Astrocyte (in vitro differentiated cells and primary cell): ENCODE results near the gene ANXA2. TPM values are rescaled to one million over a fixed set of nuclear protein-coding genes. Genes with fewer than 3 reads are reported as not detected.
A peak's percentile ranks its signal among the peaks of the same experiment; 100 is the strongest.

Source experiments
- DNase-seq: peaks from one replicate; pipeline ENCODE4 v3.0.0-alpha.2; 2010; ENCODE audit warnings: low read depth
- FAIRE-seq: peaks from 2 replicates; lab custom pipeline; 2011; peaks lifted over from hg19 to GRCh38; lab: Jason Lieb, UNC
- H2AFZ ChIP-seq: 2 replicates; pipeline ENCODE4 v1.6.0; 2012; ENCODE audit warnings: low read depth, low read length, inconsistent platforms
- H3K27ac ChIP-seq: 2 replicates; pipeline ENCODE4 v1.5.1; 2011; ENCODE audit warnings: low read depth, low read length, inconsistent platforms
- H3K27me3 ChIP-seq: 2 replicates; pipeline ENCODE4 v1.6.0; 2011; ENCODE audit warnings: low read length, inconsistent platforms; ENCODE audit not compliant: insufficient read depth
- H3K36me3 ChIP-seq: 2 replicates; pipeline ENCODE4 v1.5.1; 2011; ENCODE audit warnings: low read length, inconsistent platforms; ENCODE audit not compliant: insufficient read depth
- H3K4me1 ChIP-seq: 2 replicates; pipeline ENCODE4 v1.5.1; 2011; ENCODE audit warnings: low read length, inconsistent platforms; ENCODE audit not compliant: insufficient read depth
- H3K4me2 ChIP-seq: 2 replicates; pipeline ENCODE4 v1.6.0; 2012; ENCODE audit warnings: low read length, inconsistent platforms
- H3K4me3 ChIP-seq: 2 replicates; pipeline ENCODE4 v1.5.1; 2011; ENCODE audit warnings: low read depth, mild to moderate bottlenecking, low read length, inconsistent platforms; ENCODE audit not compliant: insufficient read depth
- H3K79me2 ChIP-seq: 2 replicates; pipeline ENCODE4 v1.6.0; 2012; ENCODE audit warnings: mild to moderate bottlenecking, low read length, inconsistent platforms; ENCODE audit not compliant: insufficient read depth
- H3K9ac ChIP-seq: 2 replicates; pipeline ENCODE4 v1.6.0; 2012; ENCODE audit warnings: mild to moderate bottlenecking, low read length, inconsistent platforms
- H3K9me3 ChIP-seq: 2 replicates; pipeline ENCODE4 v1.5.1; 2012; ENCODE audit warnings: low read depth, mild to moderate bottlenecking, low read length, inconsistent platforms; ENCODE audit not compliant: insufficient read depth
- H4K20me1 ChIP-seq: 2 replicates; pipeline ENCODE4 v1.6.0; 2012; ENCODE audit warnings: low read length, inconsistent platforms; ENCODE audit not compliant: insufficient read depth
- H3K27ac Mint-ChIP-seq: one replicate; pipeline ENCODE4 v1.8.0; 2021; ENCODE audit warnings: mild to moderate bottlenecking, mixed read lengths; ENCODE audit not compliant: unreplicated experiment
- H3K27me3 Mint-ChIP-seq: one replicate; pipeline ENCODE4 v1.8.0; 2021; ENCODE audit warnings: low read depth, mixed read lengths; ENCODE audit not compliant: unreplicated experiment
- H3K36me3 Mint-ChIP-seq: one replicate; pipeline ENCODE4 v1.8.0; 2021; ENCODE audit warnings: low read depth, mixed read lengths; ENCODE audit not compliant: unreplicated experiment
- H3K4me1 Mint-ChIP-seq: one replicate; pipeline ENCODE4 v1.8.0; 2021; ENCODE audit warnings: low read depth, mixed read lengths; ENCODE audit not compliant: unreplicated experiment
- H3K4me3 Mint-ChIP-seq: one replicate; pipeline ENCODE4 v1.8.0; 2021; ENCODE audit warnings: mild to moderate bottlenecking, moderate library complexity, mixed read lengths; ENCODE audit not compliant: unreplicated experiment
- H3K9me3 Mint-ChIP-seq: one replicate; pipeline ENCODE4 v1.8.0; 2021; ENCODE audit warnings: mild to moderate bottlenecking, mixed read lengths; ENCODE audit not compliant: unreplicated experiment
- EZH2 ChIP-seq: IDR thresholded peaks from 2 replicates; pipeline ENCODE4 v1.6.1; 2012; ENCODE audit warnings: mild to moderate bottlenecking, low read length, inconsistent platforms; ENCODE audit not compliant: insufficient read depth
- total RNA-seq: library from RNA; stranded (reverse); gene quantifications from 2 replicates; pipeline ENCODE4 v1.2.1, GENCODE V29; 2021
- TF ChIP-seq, protein P1 (sequence below): IDR thresholded peaks from 2 replicates; pipeline ENCODE4 v1.5.1; 2011; ENCODE audit warnings: low read depth, mild to moderate bottlenecking, inconsistent platforms, low read length, moderate library complexity; ENCODE audit not compliant: insufficient read depth

The ANXA2 gene
- total RNA-seq, 1 donor from 2014 or later, result 2,599 TPM

DNA sequence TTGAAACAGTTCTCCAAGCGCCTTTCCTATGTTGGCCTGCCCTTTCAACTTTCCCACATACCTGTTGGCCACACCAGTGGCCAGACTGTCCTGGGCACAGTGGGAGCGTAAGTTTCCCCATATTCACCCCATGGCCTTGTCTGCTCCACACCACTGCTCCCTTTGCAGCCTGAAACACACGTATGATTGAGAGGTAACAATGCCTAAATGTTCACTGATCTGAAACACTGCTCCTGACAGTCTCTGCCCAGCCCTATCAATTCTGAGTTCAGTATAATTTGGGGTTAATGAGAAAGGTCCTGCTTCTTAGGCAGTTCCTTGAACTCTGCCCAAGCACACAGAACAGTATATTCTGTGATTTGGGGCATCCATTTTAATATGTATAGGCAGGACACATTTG is 52.2 kb downstream of the ANXA2 start:
- peaks cover 75% of the 10 kb centered on the region for H4K20me1 ChIP-seq
- TF ChIP-seq EZH2, result no peak
- TF ChIP-seq, protein P1, sequence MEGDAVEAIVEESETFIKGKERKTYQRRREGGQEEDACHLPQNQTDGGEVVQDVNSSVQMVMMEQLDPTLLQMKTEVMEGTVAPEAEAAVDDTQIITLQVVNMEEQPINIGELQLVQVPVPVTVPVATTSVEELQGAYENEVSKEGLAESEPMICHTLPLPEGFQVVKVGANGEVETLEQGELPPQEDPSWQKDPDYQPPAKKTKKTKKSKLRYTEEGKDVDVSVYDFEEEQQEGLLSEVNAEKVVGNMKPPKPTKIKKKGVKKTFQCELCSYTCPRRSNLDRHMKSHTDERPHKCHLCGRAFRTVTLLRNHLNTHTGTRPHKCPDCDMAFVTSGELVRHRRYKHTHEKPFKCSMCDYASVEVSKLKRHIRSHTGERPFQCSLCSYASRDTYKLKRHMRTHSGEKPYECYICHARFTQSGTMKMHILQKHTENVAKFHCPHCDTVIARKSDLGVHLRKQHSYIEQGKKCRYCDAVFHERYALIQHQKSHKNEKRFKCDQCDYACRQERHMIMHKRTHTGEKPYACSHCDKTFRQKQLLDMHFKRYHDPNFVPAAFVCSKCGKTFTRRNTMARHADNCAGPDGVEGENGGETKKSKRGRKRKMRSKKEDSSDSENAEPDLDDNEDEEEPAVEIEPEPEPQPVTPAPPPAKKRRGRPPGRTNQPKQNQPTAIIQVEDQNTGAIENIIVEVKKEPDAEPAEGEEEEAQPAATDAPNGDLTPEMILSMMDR, result no peak
- no peak overlapping the region for H3K4me3 ChIP-seq
- H3K36me3 ChIP-seq, result peaks cover 56% of the 10 kb centered on the region
- peaks cover 2% of the 10 kb centered on the region for H3K79me2 ChIP-seq
- Mint-ChIP-seq H3K9me3 (no peaks in the 10 kb centered on the region), H3K4me1 (peaks cover 28% of the 10 kb centered on the region), H3K36me3 (peaks cover 41% of the 10 kb centered on the region), H3K27me3 (no peaks in the 10 kb centered on the region), H3K27ac (no peak overlapping the region), H3K4me3 (no peak overlapping the region)
- no peak overlapping the region for H3K4me2 ChIP-seq
- H3K9ac ChIP-seq, result no peak overlapping the region
- peaks cover 3% of the 10 kb centered on the region for H3K4me1 ChIP-seq
- no peaks in the 10 kb centered on the region for H3K27me3 ChIP-seq
- no peak overlapping the region for H3K27ac ChIP-seq
- H3K9me3 ChIP-seq, result no peaks in the 10 kb centered on the region
- FAIRE-seq, result no peak
- DNase-seq, result no peak
- H2AFZ ChIP-seq, result no peak overlapping the region

DNA sequence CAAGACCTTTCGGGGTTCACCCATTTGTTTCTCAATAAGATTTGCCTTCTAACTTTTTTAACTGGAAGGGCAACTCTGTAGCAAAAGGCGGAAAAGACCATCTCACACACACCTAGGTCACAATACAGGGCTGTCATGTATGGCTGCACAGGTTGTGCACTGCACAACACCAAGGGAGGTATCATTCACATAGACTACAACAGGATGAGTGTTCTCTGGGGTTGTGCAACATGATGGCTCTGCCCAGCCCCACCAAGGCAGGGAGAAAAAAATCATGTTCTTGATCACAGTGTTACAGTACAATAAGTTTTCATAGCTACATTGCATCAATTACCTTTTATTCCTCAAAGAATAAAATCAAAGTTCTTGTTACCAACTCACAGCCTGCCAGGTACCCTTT is 52.8 kb downstream of the ANXA2 start:
- Histone ChIP-seq H3K4me2 (no peak overlapping the region), H3K36me3 (peaks cover 51% of the 10 kb centered on the region), H3K9ac (no peak overlapping the region), H3K27me3 (no peaks in the 10 kb centered on the region), H3K27ac (no peak overlapping the region), H3K9me3 (no peaks in the 10 kb centered on the region), H2AFZ (no peak overlapping the region), H3K79me2 (peaks cover 2% of the 10 kb centered on the region), H4K20me1 (peaks cover 68% of the 10 kb centered on the region), H3K4me3 (no peak overlapping the region), H3K4me1 (peaks cover 3% of the 10 kb centered on the region)
- FAIRE-seq, result peak; percentile 23
- H3K27ac Mint-ChIP-seq, result peak overlapping the region; percentile 65
- H3K9me3 Mint-ChIP-seq, result no peaks in the 10 kb centered on the region
- H3K27me3 Mint-ChIP-seq, result no peaks in the 10 kb centered on the region
- DNase-seq, result no peak
- H3K4me3 Mint-ChIP-seq, result no peak overlapping the region
- TF ChIP-seq, protein P1, result no peak
- no peak for TF ChIP-seq EZH2
- peaks cover 39% of the 10 kb centered on the region for H3K36me3 Mint-ChIP-seq
- peaks cover 28% of the 10 kb centered on the region for H3K4me1 Mint-ChIP-seq

DNA sequence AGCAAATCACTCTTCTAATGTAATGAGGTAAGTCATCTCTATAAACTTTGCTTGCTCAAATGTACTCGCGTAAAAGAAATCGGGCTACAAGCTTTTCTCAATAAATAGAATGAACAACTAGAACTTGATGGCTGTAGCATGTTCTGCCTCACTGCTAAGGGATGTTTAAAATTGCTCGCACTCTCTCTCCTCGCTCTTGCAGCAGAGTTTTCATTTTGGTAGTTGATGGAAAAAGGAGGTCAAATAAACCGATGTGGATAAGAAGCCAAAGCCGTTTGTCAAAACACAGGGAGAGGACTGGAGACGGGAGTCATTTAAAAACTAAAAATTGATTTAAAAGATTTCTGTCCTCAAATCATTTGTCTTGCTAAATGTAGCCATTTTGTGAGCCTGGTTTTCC is 53.3 kb downstream of the ANXA2 start:
- no peaks in the 10 kb centered on the region for H3K27me3 Mint-ChIP-seq
- Histone ChIP-seq H3K27ac (no peak overlapping the region), H3K4me3 (no peak overlapping the region), H3K36me3 (peaks cover 49% of the 10 kb centered on the region), H3K4me2 (no peak overlapping the region), H3K27me3 (no peaks in the 10 kb centered on the region), H3K4me1 (peaks cover 3% of the 10 kb centered on the region), H3K9ac (no peak overlapping the region), H3K9me3 (no peaks in the 10 kb centered on the region), H3K79me2 (peaks cover 2% of the 10 kb centered on the region), H4K20me1 (peaks cover 66% of the 10 kb centered on the region), H2AFZ (no peak overlapping the region)
- H3K4me3 Mint-ChIP-seq, result no peak overlapping the region
- H3K27ac Mint-ChIP-seq, result peak overlapping the region; percentile 65
- no peak for DNase-seq
- H3K36me3 Mint-ChIP-seq, result peaks cover 39% of the 10 kb centered on the region
- H3K4me1 Mint-ChIP-seq, result peaks cover 28% of the 10 kb centered on the region
- H3K9me3 Mint-ChIP-seq, result no peaks in the 10 kb centered on the region
- TF ChIP-seq, protein P1, result no peak
- no peak for TF ChIP-seq EZH2
- FAIRE-seq, result no peak
